K562 (cell line): ENCODE results near the gene OR5K1. TPM values are rescaled to one million over a fixed set of nuclear protein-coding genes. Genes with fewer than 3 reads are reported as not detected.

Experiments used
- ATAC-seq: fragments of 200-7000 bp; cut with Tn5 transposase; 3 replicates; pipeline ENCODE4 v1.9.1; 2020; ENCODE audit warnings: moderate library complexity
- BruUV-seq: library from RNA; stranded (reverse); fragments of 400-500 nt; replicated peaks from 2 replicates; lab custom pipeline; 2021; lab: Mats Ljungman, UMichigan
- CTCF ChIA-PET: fragments of 300-600 bp; formaldehyde crosslinking; extraction: SDS; loops from one replicate; lab custom pipeline; 2021; ENCODE audit warnings: low intra/inter-chr PET ratio; lab: Yijun Ruan, JAX
- POLR2A ChIA-PET: fragments of 300-600, 350-650 bp; sonication (Branson Sonifier 250); formaldehyde crosslinking; extraction: SDS; loops from one replicate; lab custom pipeline; 2021; ENCODE audit warnings: antibody characterized with exemption, inconsistent platforms; lab: Yijun Ruan, JAX
- DNase-seq, 4 experiments: peaks; one replicate each; pipeline versions ENCODE4 v3.0.0 to v3.0.0-alpha.2; 2011 to 2018; ENCODE audit warnings: low spot score in 3 of 4, mixed read lengths in 3 of 4; ENCODE audit errors: extremely low read depth in 1 of 4
- FAIRE-seq: peaks from 2 replicates; lab custom pipeline; 2011; peaks lifted over from hg19 to GRCh38; lab: Jason Lieb, UNC
- H2AFZ ChIP-seq: 2 replicates; pipeline ENCODE4 v1.6.0; 2011; ENCODE audit warnings: low read depth, low read length, control low read depth, inconsistent platforms
- H3K27ac ChIP-seq: fragments of 200-600 bp; 3 replicates; pipeline ENCODE4 v1.8.0; 2011; ENCODE audit warnings: low read depth, mild to moderate bottlenecking, control low read depth, inconsistent platforms, low read length, moderate library complexity, mixed read lengths; ENCODE audit errors: extremely low read depth
- H3K27me3 ChIP-seq, 2 experiments: fragments of 300-600 bp in 1 of 2; 2 replicates in 1 of 2; 3 replicates in 1 of 2; pipeline versions ENCODE4 v1.6.0 to v1.8.0; 2011; ENCODE audit warnings: inconsistent platforms in 2 of 2, low read length in 2 of 2, mild to moderate bottlenecking in 1 of 2, mixed read lengths in 1 of 2, moderate library complexity in 1 of 2; ENCODE audit not compliant: control insufficient read depth in 2 of 2, insufficient read depth in 2 of 2
- H3K36me3 ChIP-seq: fragments of 300-600 bp; 3 replicates; pipeline ENCODE4 v1.8.0; 2011; ENCODE audit warnings: mild to moderate bottlenecking, low read length, inconsistent platforms; ENCODE audit not compliant: control insufficient read depth, insufficient read depth
- H3K4me1 ChIP-seq, 2 experiments: fragments of 200-600 bp in 1 of 2; replicated peaks in 1 of 2; 2 replicates in 1 of 2; 3 replicates in 1 of 2; pipeline versions ENCODE4 v1.5.1 to v1.8.0; 2011; ENCODE audit warnings: inconsistent platforms in 2 of 2, low read length in 2 of 2, mild to moderate bottlenecking in 1 of 2, mixed read lengths in 1 of 2, moderate library complexity in 1 of 2; ENCODE audit not compliant: control insufficient read depth in 2 of 2, insufficient read depth in 2 of 2
- H3K4me2 ChIP-seq: 2 replicates; pipeline ENCODE4 v1.6.1; 2011; ENCODE audit warnings: low read length, control low read depth, inconsistent platforms, mixed read lengths; ENCODE audit not compliant: insufficient read depth
- H3K4me3 ChIP-seq: fragments of 200-600 bp; sonication (generic), shearing (Covaris generic); 2 replicates; pipeline ENCODE4 v1.5.1; 2016; ENCODE audit warnings: control low read depth, inconsistent platforms
- H3K79me2 ChIP-seq: fragments of 200-600 bp; 3 replicates; pipeline ENCODE4 v1.8.0; 2011; ENCODE audit warnings: low read length, inconsistent platforms; ENCODE audit not compliant: control insufficient read depth, insufficient read depth
- H3K9ac ChIP-seq, 2 experiments: 2 replicates each; pipeline versions ENCODE4 v1.6.0 to v1.6.1; 2011; ENCODE audit warnings: low read depth in 2 of 2, low read length in 2 of 2, control low read depth in 1 of 2, inconsistent platforms in 1 of 2, mild to moderate bottlenecking in 1 of 2, mixed read lengths in 1 of 2; ENCODE audit not compliant: insufficient read depth in 1 of 2
- H3K9me1 ChIP-seq: one replicate; pipeline ENCODE4 v1.6.0; 2011; ENCODE audit warnings: inconsistent platforms, mild to moderate bottlenecking, low read length, moderate library complexity; ENCODE audit not compliant: control insufficient read depth, insufficient read depth
- H3K9me3 ChIP-seq: replicated peaks from 2 replicates; pipeline ENCODE4 v1.5.1; 2011; ENCODE audit warnings: low read depth, low read length, inconsistent platforms; ENCODE audit not compliant: control insufficient read depth, insufficient read depth
- H4K20me1 ChIP-seq: replicated peaks from 2 replicates; pipeline ENCODE4 v1.6.1; 2011; ENCODE audit warnings: low read length, inconsistent platforms, mixed read lengths; ENCODE audit not compliant: control insufficient read depth, insufficient read depth
- CREBBP ChIP-seq: IDR thresholded peaks from one replicate; pipeline ENCODE4 v1.6.1; 2012; ENCODE audit warnings: low read depth, mild to moderate bottlenecking, control low read depth, inconsistent platforms, low read length
- JUND ChIP-seq, 2 experiments: IDR thresholded peaks; 2 replicates in 1 of 2; 3 replicates in 1 of 2; pipeline ENCODE4 v1.6.1; 2011; ENCODE audit warnings: borderline replicate concordance in 2 of 2, low read depth in 2 of 2, low read length in 2 of 2, improper control_type of control experiment in 1 of 2, missing biosample characterization in 1 of 2, missing genetic modification characterization in 1 of 2, missing genetic modification reagents in 1 of 2
- NRF1 ChIP-seq, 2 experiments: fragments of 450-650 bp; IDR thresholded peaks in 1 of 2; conservative IDR thresholded peaks in 1 of 2; 2 replicates each; pipeline ENCODE4 v1.6.1; 2014; ENCODE audit warnings: mild to moderate bottlenecking in 2 of 2
- PCBP2 ChIP-seq: fragments of 200-400 bp; formaldehyde crosslinking; IDR thresholded peaks from 2 replicates; pipeline ENCODE4 v1.6.1; 2018; ENCODE audit warnings: low read length, low read depth, mild to moderate bottlenecking, moderate library complexity; ENCODE audit not compliant: poor library complexity, severe bottlenecking
- TRIM28 ChIP-seq: fragments of 450-650 bp; IDR thresholded peaks from 2 replicates; pipeline ENCODE4 v1.6.1; 2017
- ZNF282 ChIP-seq: sonication (generic); formaldehyde crosslinking; IDR thresholded peaks from 2 replicates; pipeline ENCODE4 v1.8.1; 2023; ENCODE audit warnings: missing genetic modification reagents
- whole genome bisulfite sequencing: fragments of 100-300 bp; shearing (Covaris generic); methylation state at CpG from one replicate; pipeline ENCODE4 v1.1.6; 2016; ENCODE audit warnings: low coverage, mixed read lengths; ENCODE audit not compliant: insufficient coverage; ENCODE audit errors: missing lambda C conversion rate; 5-methylcytosine and 5-hydroxymethylcytosine counted together
- in situ Hi-C: fragments of 300-500 bp; cut with MboI; formaldehyde crosslinking; loops from 4 replicates; pipeline ENCODE4 v1.15.0; 2018; ENCODE audit warnings: inconsistent platforms, mixed read lengths
- intact Hi-C: fragments of 100-400 bp; cut with micrococcal nuclease; formaldehyde crosslinking; loops from 2 replicates; pipeline ENCODE4 v1.14.2; 2022
- polyA plus RNA-seq, 8 experiments: library from polyadenylated mRNA; depleted of rRNA in 4 of 8; stranded (reverse) in 5 of 8; unstranded in 3 of 8; fragments of >200 nt; fragmentation: Nextera tagmentation in 2 of 8; fragmentation: Illumina TruSeq in 1 of 8; extraction: Ambion mirVana in 2 of 8; extraction: Trizol in 1 of 8; gene quantifications; 2 replicates each; pipeline versions ENCODE4 v1.2.1 to v1.2.3, GENCODE V29; 2011 to 2014; ENCODE audit warnings: inconsistent platforms in 1 of 8, missing spikeins in 1 of 8
- total RNA-seq, 7 experiments: library from RNA; depleted of rRNA in 6 of 7; stranded (reverse); fragments of >200 nt in 6 of 7; fragmentation: Illumina TruSeq in 2 of 7; extraction: Trizol in 2 of 7; gene quantifications; 2 replicates each; pipeline versions ENCODE4 v1.2.1 to v1.2.3, GENCODE V29; 2011 to 2021; ENCODE audit warnings: low replicate concordance in 1 of 7
- TF ChIP-seq, protein P1 (sequence below): fragments of 250-450 bp; sonication (Bioruptor Pico); IDR thresholded peaks from 2 replicates; pipeline ENCODE4 v1.4.0; 2020; ENCODE audit warnings: mild to moderate bottlenecking
- TF ChIP-seq, protein P2 (sequence below): fragments of 450-650 bp; formaldehyde crosslinking; IDR thresholded peaks from 2 replicates; pipeline ENCODE4 v1.4.0; 2022; ENCODE audit warnings: mild to moderate bottlenecking, moderate library complexity

Gene OR5K1
- total and polyA plus RNA-seq, 9 of the 15 experiments (the other 6 are each of a cell fraction or from before 2014, with no cell fraction given), result not detected

DNA sequence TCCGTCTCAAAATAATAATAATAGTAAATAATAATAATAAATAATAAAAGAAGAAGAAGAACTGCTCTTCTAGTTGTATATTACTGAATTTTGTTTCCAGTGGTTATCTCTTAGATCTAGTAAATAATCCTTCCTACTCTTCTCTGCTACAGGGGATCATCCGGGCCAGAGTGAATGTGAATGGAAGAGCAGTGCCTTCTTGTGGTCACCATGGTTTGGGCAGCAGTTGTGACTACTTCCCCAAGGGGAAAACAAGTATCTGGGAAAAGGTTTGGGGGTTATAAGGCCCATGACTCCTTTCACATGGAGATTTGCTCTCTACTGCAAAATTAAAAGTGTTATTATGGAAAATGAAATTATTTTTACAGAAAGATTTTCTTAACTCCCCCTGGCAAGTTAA is 5.5 kb upstream of the OR5K1 start:
- H3K27me3 ChIP-seq, result no peaks in the 10 kb centered on the region
- no peak for DNase-seq
- H3K9me1 ChIP-seq, result no peaks in the 10 kb centered on the region
- H3K4me1 ChIP-seq, result no peaks in the 10 kb centered on the region
- intact Hi-C loops, result no loop called here
- 7% methylated on average over 2 of the region's 2 CpGs for WGBS
- no peak overlapping the region for H3K4me3 ChIP-seq
- in situ Hi-C loops, result no loop called here
- TF ChIP-seq, protein P1, sequence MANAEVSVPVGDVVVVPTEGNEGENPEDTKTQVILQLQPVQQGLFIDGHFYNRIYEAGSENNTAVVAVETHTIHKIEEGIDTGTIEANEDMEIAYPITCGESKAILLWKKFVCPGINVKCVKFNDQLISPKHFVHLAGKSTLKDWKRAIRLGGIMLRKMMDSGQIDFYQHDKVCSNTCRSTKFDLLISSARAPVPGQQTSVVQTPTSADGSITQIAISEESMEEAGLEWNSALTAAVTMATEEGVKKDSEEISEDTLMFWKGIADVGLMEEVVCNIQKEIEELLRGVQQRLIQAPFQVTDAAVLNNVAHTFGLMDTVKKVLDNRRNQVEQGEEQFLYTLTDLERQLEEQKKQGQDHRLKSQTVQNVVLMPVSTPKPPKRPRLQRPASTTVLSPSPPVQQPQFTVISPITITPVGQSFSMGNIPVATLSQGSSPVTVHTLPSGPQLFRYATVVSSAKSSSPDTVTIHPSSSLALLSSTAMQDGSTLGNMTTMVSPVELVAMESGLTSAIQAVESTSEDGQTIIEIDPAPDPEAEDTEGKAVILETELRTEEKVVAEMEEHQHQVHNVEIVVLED (CRISPR knock-in tag), result no peak
- TF ChIP-seq CREBBP (no peak), ZNF282 (CRISPR knock-in tag) (no peak), PCBP2 (no peak), JUND (IDR thresholded peaks at IDR 0.05; ENCODE audit: borderline replicate concordance, low read depth, low read length) (no peak), JUND (tag; IDR thresholded peaks at IDR 0.05; ENCODE audit: borderline replicate concordance, low read depth, low read length) (no peak), NRF1 (conservative IDR thresholded peaks at IDR 0.05 in 1 of 2, IDR thresholded peaks at IDR 0.05 in 1 of 2) (no peak), TRIM28 (no peak)
- TF ChIP-seq, protein P2, sequence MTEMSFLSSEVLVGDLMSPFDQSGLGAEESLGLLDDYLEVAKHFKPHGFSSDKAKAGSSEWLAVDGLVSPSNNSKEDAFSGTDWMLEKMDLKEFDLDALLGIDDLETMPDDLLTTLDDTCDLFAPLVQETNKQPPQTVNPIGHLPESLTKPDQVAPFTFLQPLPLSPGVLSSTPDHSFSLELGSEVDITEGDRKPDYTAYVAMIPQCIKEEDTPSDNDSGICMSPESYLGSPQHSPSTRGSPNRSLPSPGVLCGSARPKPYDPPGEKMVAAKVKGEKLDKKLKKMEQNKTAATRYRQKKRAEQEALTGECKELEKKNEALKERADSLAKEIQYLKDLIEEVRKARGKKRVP (CRISPR knock-in tag), result no peak
- no peak overlapping the region for H3K9ac ChIP-seq
- FAIRE-seq, result no peak
- ATAC-seq, result no peak
- POLR2A ChIA-PET, result no interaction called here
- no peaks in the 10 kb centered on the region for H4K20me1 ChIP-seq
- BruUV-seq, result no TSS peak
- no peaks in the 10 kb centered on the region for H3K9me3 ChIP-seq
- CTCF ChIA-PET, result no interaction called here
- no peaks in the 10 kb centered on the region for H3K36me3 ChIP-seq
- H3K79me2 ChIP-seq, result no peaks in the 10 kb centered on the region
- H2AFZ ChIP-seq, result no peak overlapping the region
- H3K27ac ChIP-seq, result no peak overlapping the region
- H3K4me2 ChIP-seq, result no peak overlapping the region
